ENCODE measurements around the gene CNTD1.

- no peak for TF ChIP-seq GATA3 (IDR thresholded peaks at IDR 0.05; ENCODE audit: low read depth, low read length)
- TF ChIP-seq GATA2 (IDR thresholded peaks at IDR 0.05; ENCODE audit: low read depth, low read length) = no peak
Observed at GRCh38 chr17:42766124-42766523, 32.5 kb upstream of the CNTD1 start.
